Retinal pigment epithelial cell (primary cell): ENCODE data around the gene RTRAF.

Experiments
- DNase-seq: peaks from one replicate; pipeline ENCODE4 v3.0.0-alpha.2; 2010; ENCODE audit warnings: low read depth
- H3K4me3 ChIP-seq: 2 replicates; pipeline ENCODE4 v1.5.1; 2011; ENCODE audit warnings: mild to moderate bottlenecking, low read length, control low read depth, moderate library complexity
- TF ChIP-seq, protein P1 (sequence below): conservative IDR thresholded peaks from 2 replicates; pipeline ENCODE4 v1.5.1; 2011; ENCODE audit warnings: low read depth, low read length, control low read depth, inconsistent platforms

RTRAF gene

DNA sequence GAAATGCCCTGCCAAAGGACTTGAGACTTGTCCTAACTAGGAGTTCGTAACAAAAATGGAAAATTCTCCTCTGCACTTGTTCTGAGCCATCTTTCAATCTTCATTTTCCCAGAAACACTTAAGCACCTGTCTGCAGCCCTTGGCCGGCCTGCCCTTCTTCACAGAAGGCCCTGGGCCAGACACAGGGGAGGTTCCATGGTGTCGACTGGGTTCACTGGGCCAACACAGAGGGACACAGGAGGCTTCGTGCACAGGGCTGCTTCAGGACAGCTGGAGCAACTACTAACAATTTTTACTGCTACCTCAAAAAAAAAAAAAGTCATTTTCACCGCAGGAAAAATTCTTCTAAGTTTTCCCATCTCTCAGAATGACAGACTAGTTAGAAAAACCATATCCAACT is 59.9 kb downstream of the RTRAF start:
- no peak for DNase-seq
- TF ChIP-seq, protein P1, sequence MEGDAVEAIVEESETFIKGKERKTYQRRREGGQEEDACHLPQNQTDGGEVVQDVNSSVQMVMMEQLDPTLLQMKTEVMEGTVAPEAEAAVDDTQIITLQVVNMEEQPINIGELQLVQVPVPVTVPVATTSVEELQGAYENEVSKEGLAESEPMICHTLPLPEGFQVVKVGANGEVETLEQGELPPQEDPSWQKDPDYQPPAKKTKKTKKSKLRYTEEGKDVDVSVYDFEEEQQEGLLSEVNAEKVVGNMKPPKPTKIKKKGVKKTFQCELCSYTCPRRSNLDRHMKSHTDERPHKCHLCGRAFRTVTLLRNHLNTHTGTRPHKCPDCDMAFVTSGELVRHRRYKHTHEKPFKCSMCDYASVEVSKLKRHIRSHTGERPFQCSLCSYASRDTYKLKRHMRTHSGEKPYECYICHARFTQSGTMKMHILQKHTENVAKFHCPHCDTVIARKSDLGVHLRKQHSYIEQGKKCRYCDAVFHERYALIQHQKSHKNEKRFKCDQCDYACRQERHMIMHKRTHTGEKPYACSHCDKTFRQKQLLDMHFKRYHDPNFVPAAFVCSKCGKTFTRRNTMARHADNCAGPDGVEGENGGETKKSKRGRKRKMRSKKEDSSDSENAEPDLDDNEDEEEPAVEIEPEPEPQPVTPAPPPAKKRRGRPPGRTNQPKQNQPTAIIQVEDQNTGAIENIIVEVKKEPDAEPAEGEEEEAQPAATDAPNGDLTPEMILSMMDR: no peak
- no peak overlapping the region for H3K4me3 ChIP-seq

DNA sequence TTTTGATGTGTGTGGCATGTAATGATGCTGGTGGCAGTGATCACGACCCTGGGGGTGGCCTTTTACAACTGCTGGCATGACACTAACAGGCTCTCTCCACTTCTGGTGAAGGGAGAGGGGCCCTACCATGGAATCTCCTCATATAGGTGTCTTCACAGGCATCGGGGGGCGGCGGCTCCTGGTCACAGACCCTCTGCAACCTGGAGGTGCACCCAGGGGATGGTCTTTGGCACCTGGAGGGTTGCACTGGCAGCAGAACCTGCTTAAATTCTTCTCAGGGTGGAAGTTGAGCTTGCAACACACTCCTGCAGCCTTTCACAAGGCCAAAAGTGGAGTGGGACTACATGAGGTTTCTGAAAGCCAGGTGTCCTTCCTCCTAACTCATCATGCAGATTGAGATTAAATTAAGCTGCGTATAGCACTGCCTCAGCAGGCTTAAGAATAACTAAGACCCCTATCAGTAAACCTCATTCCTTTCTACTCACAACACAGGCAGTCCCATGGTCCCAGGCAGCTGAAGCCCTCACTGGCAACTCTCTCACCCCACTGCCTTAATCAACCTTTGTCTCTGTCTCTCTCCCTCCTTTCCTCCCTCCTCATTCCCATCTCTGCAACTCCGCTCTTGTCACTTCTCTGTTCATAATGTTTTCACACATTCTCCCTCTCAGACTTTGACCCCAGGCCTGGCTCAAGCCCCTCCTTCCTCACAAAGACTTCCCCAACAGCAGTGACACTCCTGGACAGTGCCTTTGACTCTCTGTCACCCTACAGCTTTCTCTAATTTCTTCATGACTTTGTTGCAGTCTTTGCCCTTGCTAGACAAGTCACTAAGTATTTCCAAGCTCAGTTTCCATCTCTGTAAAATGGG is 60.6 kb downstream of the RTRAF start:
- TF ChIP-seq, protein P1: no peak
- DNase-seq: no peak
- no peak overlapping the region for H3K4me3 ChIP-seq

DNA sequence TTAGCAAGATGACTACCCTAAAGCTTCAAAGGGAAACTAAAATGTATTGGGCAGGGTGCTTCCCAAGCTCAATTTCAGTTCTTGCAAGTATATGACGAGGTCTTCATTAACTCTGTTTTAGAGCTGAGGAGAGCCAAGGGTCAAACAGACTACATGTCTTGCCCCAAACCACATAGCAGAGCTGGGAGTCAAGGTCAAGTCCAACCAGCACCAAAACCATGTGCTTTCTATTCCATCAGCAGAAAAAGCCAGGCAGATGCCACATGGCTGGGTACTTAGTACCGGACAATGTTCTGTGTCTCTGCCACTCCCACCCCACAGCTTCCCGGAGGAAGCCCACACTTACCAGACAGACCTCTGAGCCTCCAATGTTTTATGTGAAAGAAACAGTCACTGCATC is 61.9 kb downstream of the RTRAF start:
- TF ChIP-seq, protein P1: no peak
- DNase-seq: no peak
- no peak overlapping the region for H3K4me3 ChIP-seq

DNA sequence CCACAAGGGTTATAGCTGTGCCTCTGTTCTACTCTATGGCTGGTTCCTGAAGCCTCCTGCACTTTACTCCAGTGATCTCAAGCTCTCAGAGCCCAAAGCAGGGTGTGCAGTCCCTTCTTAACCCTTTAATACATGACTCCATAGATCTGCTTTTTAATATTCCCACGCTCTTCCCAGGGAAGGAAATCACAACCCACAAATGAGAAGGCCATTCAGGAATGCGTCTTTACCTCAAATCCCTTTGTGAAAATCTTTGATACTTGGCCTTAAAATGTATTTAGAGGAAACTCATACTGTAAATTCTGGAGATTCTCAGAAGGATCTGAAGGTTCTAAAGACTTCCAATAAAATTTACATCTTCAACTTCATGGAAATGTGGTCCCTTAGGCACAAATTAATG is 62.5 kb downstream of the RTRAF start:
- peak; percentile 78 for DNase-seq
- TF ChIP-seq, protein P1: no peak
- no peak overlapping the region for H3K4me3 ChIP-seq

DNA sequence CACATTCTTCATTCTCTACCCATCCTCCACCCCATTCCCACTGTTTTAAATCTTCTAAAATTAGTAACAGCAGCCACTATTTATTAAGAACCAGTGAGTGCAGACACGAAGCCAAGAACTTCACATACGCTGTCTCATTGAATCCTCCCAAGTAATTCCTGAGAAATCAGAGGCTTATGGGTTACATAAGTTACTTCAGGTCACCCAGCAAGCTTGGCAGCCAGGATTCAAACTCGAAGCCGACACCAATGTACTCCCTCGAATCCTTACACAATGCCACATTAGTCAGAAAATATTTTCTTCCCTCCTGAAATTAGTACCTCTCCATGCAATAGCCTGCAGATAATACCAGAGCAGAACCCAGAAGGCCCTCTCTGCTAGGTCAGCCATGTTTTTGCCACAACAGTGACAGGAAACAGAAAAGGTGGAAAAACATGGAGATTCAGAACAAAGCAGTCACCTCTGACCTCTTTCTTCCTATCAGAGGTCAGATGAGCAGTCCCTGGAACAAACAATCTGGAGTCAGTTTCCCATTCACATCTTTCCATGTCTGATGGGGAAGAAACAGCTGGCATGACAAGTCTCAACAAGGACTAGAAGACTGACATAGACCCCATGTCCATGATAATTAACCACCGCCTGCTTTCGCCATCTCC is 63.1 kb downstream of the RTRAF start:
- TF ChIP-seq, protein P1: no peak
- H3K4me3 ChIP-seq: no peak overlapping the region
- peak; percentile 83 for DNase-seq

DNA sequence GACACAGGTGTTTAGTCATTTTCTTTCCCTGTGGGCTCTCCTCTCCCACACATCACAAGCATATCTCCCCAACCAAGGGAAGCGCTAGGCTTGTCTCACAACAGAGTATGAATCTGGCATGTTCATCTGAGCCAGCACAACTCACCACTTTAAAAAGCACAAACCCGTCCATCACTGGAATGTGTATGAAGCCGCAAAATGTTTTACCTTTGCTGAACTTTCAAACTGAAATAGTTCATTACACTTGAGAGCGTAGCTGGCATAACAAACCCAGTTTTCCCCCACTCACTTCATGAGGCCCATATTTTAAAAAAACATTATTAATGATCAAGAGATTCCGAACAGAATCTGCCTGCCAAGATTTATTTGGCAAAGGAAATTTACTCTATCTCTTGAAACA is 63.7 kb downstream of the RTRAF start:
- TF ChIP-seq, protein P1: no peak
- H3K4me3 ChIP-seq: no peak overlapping the region
- no peak for DNase-seq

DNA sequence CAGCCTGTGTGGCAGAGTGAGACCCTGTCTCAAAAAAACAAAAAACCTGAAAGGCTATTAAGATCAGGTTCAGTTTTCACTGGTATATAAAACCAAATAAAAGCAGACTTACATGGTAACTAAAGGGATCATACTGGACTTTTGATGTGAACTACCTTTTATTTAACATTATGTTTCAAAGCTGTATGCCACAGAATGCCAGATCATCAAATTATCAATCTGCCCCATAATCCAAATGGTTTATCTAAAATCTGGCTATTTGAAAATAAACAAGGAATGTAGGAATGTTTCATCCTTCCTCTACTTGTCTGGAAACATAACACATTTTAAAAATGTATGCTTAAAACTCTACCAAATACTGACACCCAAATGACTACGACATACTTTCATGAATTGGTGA is 65.3 kb downstream of the RTRAF start:
- TF ChIP-seq, protein P1: no peak
- no peak for DNase-seq
- H3K4me3 ChIP-seq: no peak overlapping the region
